PFSK-1 (cell line): Measurements from ENCODE around the gene LZTS2.

Source experiments
- FOXP2 ChIP-seq: optimal IDR thresholded peaks from 2 replicates; pipeline ENCODE3; 2011; ENCODE audit warnings: borderline replicate concordance, control low read depth, inconsistent platforms; ENCODE audit not compliant: insufficient read depth; ENCODE audit errors: extremely low read length, extremely low read depth
- POLR2AphosphoS5 ChIP-seq: IDR thresholded peaks from 2 replicates; pipeline ENCODE4 v1.6.1; 2012; ENCODE audit warnings: low read depth, mild to moderate bottlenecking, control low read depth, low read length, moderate library complexity
- SIN3A ChIP-seq: IDR thresholded peaks from 2 replicates; pipeline ENCODE4 v1.6.1; 2012; ENCODE audit warnings: mild to moderate bottlenecking, low read length, moderate library complexity, borderline replicate concordance; ENCODE audit not compliant: insufficient read depth
- TAF1 ChIP-seq: IDR thresholded peaks from 2 replicates; pipeline ENCODE4 v1.6.1; 2012; ENCODE audit warnings: low read length, control low read depth, borderline replicate concordance; ENCODE audit not compliant: insufficient read depth
- TF ChIP-seq, protein P1 (sequence below), 2 experiments: IDR thresholded peaks; 2 replicates each; pipeline versions ENCODE4 v1.6.1 to v1.8.0; 2011 to 2012; ENCODE audit warnings: low read depth in 2 of 2, low read length in 2 of 2, control low read depth in 1 of 2, inconsistent platforms in 1 of 2, mild to moderate bottlenecking in 1 of 2, moderate library complexity in 1 of 2; ENCODE audit not compliant: insufficient read depth in 1 of 2

DNA sequence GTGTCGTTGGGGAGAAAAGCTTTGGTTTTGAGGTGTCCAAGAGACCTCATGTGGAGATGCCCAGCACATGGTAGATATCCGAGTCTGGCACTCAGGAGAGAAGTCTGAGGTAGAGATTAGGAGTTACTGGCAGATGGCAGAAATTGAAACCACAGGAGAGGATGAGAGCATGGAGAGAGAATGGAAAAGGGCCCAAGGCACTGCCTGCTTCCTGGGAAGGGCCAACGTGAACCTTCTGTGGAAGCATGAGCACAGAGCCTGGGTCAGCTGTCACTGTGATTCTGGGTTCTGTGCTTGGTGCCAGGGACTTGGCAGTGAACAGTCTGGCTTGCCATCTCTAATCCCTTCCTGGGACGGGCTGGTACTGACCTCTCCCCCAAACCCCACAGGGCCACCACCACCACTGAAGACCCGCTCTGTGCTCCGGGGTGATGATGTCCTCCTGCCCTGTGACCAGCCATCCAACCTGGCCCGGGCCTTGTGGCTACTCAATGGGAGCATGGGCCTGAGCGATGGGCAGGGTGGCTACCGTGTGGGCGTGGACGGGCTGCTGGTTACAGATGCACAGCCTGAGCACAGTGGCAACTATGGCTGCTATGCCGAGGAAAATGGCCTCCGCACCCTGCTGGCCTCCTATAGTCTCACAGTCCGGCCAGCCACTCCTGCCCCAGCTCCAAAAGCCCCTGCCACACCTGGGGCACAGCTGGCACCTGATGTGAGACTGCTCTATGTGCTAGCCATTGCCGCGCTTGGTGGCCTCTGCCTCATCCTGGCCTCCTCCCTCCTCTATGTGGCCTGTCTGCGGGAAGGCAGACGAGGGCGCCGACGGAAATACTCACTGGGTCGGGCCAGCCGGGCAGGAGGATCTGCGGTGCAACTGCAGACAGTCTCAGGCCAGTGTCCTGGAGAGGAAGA, 16.4 kb upstream of the LZTS2 start:
- TF ChIP-seq TAF1, result no peak
- no peak for TF ChIP-seq POLR2AphosphoS5
- TF ChIP-seq, protein P1, sequence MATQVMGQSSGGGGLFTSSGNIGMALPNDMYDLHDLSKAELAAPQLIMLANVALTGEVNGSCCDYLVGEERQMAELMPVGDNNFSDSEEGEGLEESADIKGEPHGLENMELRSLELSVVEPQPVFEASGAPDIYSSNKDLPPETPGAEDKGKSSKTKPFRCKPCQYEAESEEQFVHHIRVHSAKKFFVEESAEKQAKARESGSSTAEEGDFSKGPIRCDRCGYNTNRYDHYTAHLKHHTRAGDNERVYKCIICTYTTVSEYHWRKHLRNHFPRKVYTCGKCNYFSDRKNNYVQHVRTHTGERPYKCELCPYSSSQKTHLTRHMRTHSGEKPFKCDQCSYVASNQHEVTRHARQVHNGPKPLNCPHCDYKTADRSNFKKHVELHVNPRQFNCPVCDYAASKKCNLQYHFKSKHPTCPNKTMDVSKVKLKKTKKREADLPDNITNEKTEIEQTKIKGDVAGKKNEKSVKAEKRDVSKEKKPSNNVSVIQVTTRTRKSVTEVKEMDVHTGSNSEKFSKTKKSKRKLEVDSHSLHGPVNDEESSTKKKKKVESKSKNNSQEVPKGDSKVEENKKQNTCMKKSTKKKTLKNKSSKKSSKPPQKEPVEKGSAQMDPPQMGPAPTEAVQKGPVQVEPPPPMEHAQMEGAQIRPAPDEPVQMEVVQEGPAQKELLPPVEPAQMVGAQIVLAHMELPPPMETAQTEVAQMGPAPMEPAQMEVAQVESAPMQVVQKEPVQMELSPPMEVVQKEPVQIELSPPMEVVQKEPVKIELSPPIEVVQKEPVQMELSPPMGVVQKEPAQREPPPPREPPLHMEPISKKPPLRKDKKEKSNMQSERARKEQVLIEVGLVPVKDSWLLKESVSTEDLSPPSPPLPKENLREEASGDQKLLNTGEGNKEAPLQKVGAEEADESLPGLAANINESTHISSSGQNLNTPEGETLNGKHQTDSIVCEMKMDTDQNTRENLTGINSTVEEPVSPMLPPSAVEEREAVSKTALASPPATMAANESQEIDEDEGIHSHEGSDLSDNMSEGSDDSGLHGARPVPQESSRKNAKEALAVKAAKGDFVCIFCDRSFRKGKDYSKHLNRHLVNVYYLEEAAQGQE (IDR thresholded peaks at IDR 0.05; ENCODE audit: insufficient read depth in 1 of 2, low read depth in 2 of 2, low read length in 2 of 2), result no peak
- TF ChIP-seq SIN3A, result no peak
- TF ChIP-seq FOXP2, result no peak
